HepG2 (cell line): ENCODE measurements around the gene TDG. TPM values are rescaled to one million over a fixed set of nuclear protein-coding genes. Genes with fewer than 3 reads are reported as not detected.

Source experiments
- ELF3 ChIP-seq: IDR thresholded peaks from 2 replicates; pipeline ENCODE4 v1.6.1; 2016; ENCODE audit warnings: missing genetic modification reagents, missing compliant biosample characterization
- MEF2D ChIP-seq: sonication (generic); formaldehyde crosslinking; IDR thresholded peaks from 2 replicates; pipeline ENCODE4 v1.5.1; 2020; ENCODE audit warnings: mild to moderate bottlenecking, missing genetic modification reagents
- MTF2 ChIP-seq: sonication (generic); formaldehyde crosslinking; IDR thresholded peaks from 2 replicates; pipeline ENCODE4 v1.5.0; 2020; ENCODE audit warnings: missing genetic modification reagents, borderline replicate concordance
- MYNN ChIP-seq: sonication (generic); formaldehyde crosslinking; IDR thresholded peaks from 2 replicates; pipeline ENCODE4 v1.4.0; 2020; ENCODE audit warnings: mild to moderate bottlenecking, low read depth, missing genetic modification reagents
- ZBTB38 ChIP-seq: sonication (generic); formaldehyde crosslinking; IDR thresholded peaks from 2 replicates; pipeline ENCODE4 v1.5.1; 2020; ENCODE audit warnings: mild to moderate bottlenecking, missing genetic modification reagents
- ZNF20 ChIP-seq: sonication (generic); formaldehyde crosslinking; IDR thresholded peaks from 2 replicates; pipeline ENCODE4 v1.4.0; 2020; ENCODE audit warnings: mild to moderate bottlenecking, moderate library complexity, missing genetic modification reagents
- ZNF263 ChIP-seq: sonication (generic); formaldehyde crosslinking; IDR thresholded peaks from 2 replicates; pipeline ENCODE4 v1.4.0; 2020; ENCODE audit warnings: missing genetic modification reagents
- ZNF564 ChIP-seq: sonication (generic); formaldehyde crosslinking; IDR thresholded peaks from 2 replicates; pipeline ENCODE4 v1.8.1; 2023; ENCODE audit warnings: mild to moderate bottlenecking, missing genetic modification reagents
- polyA plus RNA-seq, 8 experiments: library from polyadenylated mRNA; depleted of rRNA in 3 of 8; stranded (reverse) in 7 of 8; unstranded in 1 of 8; fragments of >200 nt; fragmentation: Illumina TruSeq in 4 of 8; extraction: Trizol in 4 of 8; gene quantifications; 2 replicates each; pipeline versions ENCODE4 v1.2.1 to v1.2.3, GENCODE V29; 2011 to 2016; ENCODE audit warnings: low read depth in 4 of 8, missing spikeins in 1 of 8, mixed read lengths in 1 of 8; ENCODE audit not compliant: insufficient read depth in 1 of 8
- total RNA-seq, 5 experiments: library from RNA; depleted of rRNA; stranded (reverse); fragments of >200 nt; fragmentation: Illumina TruSeq; extraction: Trizol; gene quantifications; 2 replicates each; pipeline ENCODE4 v1.2.3, GENCODE V29; 2016; ENCODE audit warnings: low read depth in 1 of 5
- TF ChIP-seq, protein P1 (sequence below): sonication (generic); formaldehyde crosslinking; IDR thresholded peaks from 2 replicates; pipeline ENCODE4 v1.4.0; 2020; ENCODE audit warnings: missing genetic modification reagents
- TF ChIP-seq, protein P2 (sequence below): sonication (generic); formaldehyde crosslinking; IDR thresholded peaks from 2 replicates; pipeline ENCODE4 v1.4.0; 2020; ENCODE audit warnings: missing genetic modification reagents
- TF ChIP-seq, protein P3 (sequence below): sonication (generic); formaldehyde crosslinking; IDR thresholded peaks from 2 replicates; pipeline ENCODE4 v1.4.0; 2020; ENCODE audit warnings: low read depth, mild to moderate bottlenecking, missing genetic modification reagents
- TF ChIP-seq, protein P4 (sequence below): sonication (generic); formaldehyde crosslinking; IDR thresholded peaks from 2 replicates; pipeline ENCODE4 v1.5.0; 2020; ENCODE audit warnings: mild to moderate bottlenecking, missing genetic modification reagents
- TF ChIP-seq, protein P5 (sequence below): sonication (generic); formaldehyde crosslinking; IDR thresholded peaks from 2 replicates; pipeline ENCODE4 v1.4.0; 2020; ENCODE audit warnings: missing genetic modification reagents

TDG gene
- total and polyA plus RNA-seq, 2 of the 13 experiments (the other 11 are each of a cell fraction or from before 2014, with no cell fraction given): 14.2 to 19.5 TPM

DNA sequence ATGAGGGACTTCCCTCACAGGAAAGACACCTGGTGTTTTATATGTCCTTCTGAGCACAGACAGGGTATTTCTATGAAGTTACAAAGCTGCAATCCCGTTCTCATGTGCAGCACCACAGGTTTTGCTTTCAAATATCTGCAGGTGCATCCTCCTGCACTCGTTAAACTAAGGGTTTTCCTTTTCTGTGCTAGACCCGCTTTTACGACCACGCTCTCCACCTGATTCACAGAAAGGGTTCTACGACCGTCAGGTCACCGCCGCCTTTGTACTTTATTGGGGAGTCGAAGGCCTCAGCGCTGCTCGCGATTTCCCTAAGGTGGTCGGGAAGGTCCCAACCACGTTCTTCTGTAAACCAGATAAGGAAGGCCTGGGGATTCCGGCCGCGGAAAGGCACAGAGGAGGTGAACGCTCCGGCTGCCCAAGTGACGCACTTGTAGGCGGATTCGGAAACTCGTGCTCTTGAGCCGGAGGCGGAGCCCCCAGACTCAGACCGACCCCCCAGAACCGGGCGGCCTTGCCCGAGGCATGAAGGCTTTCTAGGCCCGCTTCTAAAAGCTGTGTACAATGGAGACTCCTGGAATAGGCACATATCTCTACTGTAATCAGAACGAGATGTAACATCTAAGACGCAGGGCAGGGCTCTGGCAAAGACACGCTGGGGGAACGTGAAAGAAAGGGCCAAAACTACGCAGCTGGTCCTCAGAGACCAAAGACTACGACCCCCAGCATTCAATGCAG is 36.5 kb upstream of the TDG start (continued):
- TF ChIP-seq, protein P1, sequence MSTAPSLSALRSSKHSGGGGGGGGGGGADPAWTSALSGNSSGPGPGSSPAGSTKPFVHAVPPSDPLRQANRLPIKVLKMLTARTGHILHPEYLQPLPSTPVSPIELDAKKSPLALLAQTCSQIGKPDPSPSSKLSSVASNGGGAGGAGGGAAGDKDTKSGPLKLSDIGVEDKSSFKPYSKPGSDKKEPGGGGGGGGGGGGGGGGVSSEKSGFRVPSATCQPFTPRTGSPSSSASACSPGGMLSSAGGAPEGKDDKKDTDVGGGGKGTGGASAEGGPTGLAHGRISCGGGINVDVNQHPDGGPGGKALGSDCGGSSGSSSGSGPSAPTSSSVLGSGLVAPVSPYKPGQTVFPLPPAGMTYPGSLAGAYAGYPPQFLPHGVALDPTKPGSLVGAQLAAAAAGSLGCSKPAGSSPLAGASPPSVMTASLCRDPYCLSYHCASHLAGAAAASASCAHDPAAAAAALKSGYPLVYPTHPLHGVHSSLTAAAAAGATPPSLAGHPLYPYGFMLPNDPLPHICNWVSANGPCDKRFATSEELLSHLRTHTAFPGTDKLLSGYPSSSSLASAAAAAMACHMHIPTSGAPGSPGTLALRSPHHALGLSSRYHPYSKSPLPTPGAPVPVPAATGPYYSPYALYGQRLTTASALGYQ (CRISPR knock-in tag): peak; percentile 36; the same call in 1 of the 2 replicates
- TF ChIP-seq ZNF564 (0 out of 2 replicates have a peak, but pooled peaks have one; percentile 45), ZNF20 (no peak), MYNN (CRISPR knock-in tag) (no peak), ZBTB38 (0 out of 2 replicates have a peak, but pooled peaks have one; percentile 42), MEF2D (CRISPR knock-in tag) (no peak; the same call in 1 of the 2 replicates), MTF2 (CRISPR knock-in tag) (0 out of 2 replicates have a peak, but pooled peaks have one; percentile 36), ELF3 (CRISPR knock-in tag) (no peak; the same call in 1 of the 2 replicates), ZNF263 (CRISPR knock-in tag) (peak; percentile 21; the same call in 1 of the 2 replicates)
- TF ChIP-seq, protein P2, sequence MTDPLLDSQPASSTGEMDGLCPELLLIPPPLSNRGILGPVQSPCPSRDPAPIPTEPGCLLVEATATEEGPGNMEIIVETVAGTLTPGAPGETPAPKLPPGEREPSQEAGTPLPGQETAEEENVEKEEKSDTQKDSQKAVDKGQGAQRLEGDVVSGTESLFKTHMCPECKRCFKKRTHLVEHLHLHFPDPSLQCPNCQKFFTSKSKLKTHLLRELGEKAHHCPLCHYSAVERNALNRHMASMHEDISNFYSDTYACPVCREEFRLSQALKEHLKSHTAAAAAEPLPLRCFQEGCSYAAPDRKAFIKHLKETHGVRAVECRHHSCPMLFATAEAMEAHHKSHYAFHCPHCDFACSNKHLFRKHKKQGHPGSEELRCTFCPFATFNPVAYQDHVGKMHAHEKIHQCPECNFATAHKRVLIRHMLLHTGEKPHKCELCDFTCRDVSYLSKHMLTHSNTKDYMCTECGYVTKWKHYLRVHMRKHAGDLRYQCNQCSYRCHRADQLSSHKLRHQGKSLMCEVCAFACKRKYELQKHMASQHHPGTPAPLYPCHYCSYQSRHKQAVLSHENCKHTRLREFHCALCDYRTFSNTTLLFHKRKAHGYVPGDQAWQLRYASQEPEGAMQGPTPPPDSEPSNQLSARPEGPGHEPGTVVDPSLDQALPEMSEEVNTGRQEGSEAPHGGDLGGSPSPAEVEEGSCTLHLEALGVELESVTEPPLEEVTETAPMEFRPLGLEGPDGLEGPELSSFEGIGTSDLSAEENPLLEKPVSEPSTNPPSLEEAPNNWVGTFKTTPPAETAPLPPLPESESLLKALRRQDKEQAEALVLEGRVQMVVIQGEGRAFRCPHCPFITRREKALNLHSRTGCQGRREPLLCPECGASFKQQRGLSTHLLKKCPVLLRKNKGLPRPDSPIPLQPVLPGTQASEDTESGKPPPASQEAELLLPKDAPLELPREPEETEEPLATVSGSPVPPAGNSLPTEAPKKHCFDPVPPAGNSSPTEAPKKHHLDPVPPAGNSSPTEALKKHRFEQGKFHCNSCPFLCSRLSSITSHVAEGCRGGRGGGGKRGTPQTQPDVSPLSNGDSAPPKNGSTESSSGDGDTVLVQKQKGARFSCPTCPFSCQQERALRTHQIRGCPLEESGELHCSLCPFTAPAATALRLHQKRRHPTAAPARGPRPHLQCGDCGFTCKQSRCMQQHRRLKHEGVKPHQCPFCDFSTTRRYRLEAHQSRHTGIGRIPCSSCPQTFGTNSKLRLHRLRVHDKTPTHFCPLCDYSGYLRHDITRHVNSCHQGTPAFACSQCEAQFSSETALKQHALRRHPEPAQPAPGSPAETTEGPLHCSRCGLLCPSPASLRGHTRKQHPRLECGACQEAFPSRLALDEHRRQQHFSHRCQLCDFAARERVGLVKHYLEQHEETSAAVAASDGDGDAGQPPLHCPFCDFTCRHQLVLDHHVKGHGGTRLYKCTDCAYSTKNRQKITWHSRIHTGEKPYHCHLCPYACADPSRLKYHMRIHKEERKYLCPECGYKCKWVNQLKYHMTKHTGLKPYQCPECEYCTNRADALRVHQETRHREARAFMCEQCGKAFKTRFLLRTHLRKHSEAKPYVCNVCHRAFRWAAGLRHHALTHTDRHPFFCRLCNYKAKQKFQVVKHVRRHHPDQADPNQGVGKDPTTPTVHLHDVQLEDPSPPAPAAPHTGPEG (CRISPR knock-in tag): no peak
- TF ChIP-seq, protein P3, sequence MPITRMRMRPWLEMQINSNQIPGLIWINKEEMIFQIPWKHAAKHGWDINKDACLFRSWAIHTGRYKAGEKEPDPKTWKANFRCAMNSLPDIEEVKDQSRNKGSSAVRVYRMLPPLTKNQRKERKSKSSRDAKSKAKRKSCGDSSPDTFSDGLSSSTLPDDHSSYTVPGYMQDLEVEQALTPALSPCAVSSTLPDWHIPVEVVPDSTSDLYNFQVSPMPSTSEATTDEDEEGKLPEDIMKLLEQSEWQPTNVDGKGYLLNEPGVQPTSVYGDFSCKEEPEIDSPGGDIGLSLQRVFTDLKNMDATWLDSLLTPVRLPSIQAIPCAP: no peak
- TF ChIP-seq, protein P4, sequence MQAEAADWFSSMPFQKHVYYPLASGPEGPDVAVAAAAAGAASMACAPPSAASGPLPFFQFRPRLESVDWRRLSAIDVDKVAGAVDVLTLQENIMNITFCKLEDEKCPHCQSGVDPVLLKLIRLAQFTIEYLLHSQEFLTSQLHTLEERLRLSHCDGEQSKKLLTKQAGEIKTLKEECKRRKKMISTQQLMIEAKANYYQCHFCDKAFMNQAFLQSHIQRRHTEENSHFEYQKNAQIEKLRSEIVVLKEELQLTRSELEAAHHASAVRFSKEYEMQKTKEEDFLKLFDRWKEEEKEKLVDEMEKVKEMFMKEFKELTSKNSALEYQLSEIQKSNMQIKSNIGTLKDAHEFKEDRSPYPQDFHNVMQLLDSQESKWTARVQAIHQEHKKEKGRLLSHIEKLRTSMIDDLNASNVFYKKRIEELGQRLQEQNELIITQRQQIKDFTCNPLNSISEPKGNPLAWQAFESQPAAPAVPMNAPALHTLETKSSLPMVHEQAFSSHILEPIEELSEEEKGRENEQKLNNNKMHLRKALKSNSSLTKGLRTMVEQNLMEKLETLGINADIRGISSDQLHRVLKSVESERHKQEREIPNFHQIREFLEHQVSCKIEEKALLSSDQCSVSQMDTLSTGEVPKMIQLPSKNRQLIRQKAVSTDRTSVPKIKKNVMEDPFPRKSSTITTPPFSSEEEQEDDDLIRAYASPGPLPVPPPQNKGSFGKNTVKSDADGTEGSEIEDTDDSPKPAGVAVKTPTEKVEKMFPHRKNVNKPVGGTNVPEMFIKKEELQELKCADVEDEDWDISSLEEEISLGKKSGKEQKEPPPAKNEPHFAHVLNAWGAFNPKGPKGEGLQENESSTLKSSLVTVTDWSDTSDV (CRISPR knock-in tag): no peak
- TF ChIP-seq, protein P5, sequence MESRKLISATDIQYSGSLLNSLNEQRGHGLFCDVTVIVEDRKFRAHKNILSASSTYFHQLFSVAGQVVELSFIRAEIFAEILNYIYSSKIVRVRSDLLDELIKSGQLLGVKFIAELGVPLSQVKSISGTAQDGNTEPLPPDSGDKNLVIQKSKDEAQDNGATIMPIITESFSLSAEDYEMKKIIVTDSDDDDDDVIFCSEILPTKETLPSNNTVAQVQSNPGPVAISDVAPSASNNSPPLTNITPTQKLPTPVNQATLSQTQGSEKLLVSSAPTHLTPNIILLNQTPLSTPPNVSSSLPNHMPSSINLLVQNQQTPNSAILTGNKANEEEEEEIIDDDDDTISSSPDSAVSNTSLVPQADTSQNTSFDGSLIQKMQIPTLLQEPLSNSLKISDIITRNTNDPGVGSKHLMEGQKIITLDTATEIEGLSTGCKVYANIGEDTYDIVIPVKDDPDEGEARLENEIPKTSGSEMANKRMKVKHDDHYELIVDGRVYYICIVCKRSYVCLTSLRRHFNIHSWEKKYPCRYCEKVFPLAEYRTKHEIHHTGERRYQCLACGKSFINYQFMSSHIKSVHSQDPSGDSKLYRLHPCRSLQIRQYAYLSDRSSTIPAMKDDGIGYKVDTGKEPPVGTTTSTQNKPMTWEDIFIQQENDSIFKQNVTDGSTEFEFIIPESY (CRISPR knock-in tag): no peak
